Stimulated activated CD4-positive, alpha-beta T cell treated with anti-CD3 and anti-CD28 coated beads, Interleukin-15, amount 100 ng/mL, for 24 hours (primary cell): ENCODE data around the gene RPS14.
A peak's percentile ranks its signal among the peaks of the same experiment; 100 is the strongest.

Source experiments
- DNase-seq: peaks from one replicate; pipeline ENCODE4 v3.0.0-alpha.2; 2020

Gene RPS14

DNA sequence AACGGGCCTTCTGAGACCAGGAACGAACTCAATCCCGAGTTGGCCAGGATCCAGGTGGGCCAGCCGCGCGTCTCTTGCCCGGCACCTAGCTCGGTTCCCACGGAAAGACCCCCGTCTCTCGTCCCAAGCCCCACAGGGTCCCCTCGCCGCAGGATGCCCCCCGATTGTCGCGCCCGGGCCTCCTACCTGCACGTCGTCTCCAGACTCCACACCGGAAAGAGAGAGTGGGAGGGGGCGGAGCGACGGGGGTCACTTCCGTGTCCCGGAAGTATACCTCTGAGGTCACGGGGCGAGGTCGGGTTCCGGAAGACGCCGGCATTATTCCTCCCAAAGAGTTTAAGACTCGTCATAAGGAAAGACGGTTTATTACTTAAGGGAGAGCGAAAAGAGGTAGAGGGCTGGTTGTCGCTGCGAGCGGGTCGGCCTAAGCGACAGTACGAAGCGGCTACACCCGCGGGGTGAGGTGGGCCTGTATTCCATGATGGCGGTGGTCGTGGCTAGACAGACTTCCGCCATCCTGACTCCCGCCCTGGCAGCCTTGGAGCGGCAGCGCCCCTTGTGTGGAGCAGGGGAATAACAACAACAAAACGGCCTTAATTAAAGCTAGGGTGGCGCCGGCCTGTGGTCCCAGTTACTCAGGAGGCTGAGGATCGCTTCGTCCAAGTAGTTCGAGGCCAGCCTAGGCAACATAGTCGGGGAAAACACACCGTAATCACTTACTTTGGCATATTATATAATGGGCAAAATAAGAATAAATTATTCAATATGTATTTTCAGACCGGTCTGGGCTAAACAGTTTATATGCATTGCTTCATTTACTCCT is at the start of gene RPS14:
Gene RPS14 (minus strand): TSS at position 223 of the 823 bp plus-strand sequence. CDS start 2,006 bp downstream, outside the sequence.
- peak; percentile 97 for DNase-seq

DNA sequence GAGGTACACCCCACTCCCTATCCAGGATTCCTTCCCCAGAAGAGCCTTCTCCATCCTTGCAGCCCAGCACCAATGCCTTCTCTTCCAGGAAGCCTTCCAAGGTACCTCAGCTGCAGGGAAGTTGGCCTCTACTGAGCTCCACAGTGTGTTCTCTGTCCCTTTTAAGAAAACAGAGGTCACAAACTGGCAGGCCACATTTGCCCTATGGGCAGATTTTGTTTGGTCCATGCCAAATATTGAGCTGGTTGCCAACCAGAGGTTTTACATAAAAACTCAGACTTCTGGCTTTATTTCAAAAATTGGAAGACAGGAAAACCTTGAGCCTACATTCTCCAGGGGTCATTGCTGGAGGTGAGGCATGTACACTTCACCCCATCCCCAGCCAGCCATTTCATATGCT is 49.4 kb upstream of the RPS14 start:
- no peak for DNase-seq

DNA sequence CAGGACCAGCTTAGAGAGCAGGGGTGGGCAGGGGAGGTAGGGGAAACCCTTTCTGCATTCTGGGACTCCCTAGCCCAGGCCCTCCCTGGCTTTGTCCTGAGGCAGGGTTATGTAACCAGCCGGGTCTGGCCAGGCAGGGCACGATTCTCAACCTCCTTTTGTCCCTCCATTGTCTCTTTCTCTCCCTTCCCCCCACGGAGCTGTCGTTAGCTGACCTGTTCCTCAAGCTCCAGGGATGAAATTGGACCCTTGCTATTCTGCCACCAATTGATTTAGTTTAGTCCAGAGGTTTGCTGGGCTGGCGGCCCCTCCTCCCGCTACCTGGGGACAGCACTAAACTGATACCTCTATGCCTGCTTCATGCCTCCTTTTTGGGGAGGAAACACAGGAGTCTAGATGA is 49.0 kb upstream of the RPS14 start:
- DNase-seq: no peak

DNA sequence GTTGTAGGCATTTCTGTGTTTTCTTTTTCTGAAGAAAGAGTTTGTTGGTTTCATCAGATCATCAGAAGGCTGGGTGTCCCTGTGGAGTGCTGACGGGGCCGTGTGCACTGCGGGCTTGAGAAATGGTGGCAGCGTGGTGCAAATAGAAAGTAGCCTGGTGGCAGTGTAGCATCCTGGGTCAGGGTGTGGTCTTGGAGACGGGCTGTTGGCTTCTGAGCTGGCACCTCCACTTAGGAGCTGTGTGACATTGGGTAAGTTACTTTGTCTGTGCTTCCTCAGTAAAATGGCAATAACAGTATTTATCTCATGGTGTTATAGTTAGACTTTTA is 48.4 kb upstream of the RPS14 start:
- no peak for DNase-seq

DNA sequence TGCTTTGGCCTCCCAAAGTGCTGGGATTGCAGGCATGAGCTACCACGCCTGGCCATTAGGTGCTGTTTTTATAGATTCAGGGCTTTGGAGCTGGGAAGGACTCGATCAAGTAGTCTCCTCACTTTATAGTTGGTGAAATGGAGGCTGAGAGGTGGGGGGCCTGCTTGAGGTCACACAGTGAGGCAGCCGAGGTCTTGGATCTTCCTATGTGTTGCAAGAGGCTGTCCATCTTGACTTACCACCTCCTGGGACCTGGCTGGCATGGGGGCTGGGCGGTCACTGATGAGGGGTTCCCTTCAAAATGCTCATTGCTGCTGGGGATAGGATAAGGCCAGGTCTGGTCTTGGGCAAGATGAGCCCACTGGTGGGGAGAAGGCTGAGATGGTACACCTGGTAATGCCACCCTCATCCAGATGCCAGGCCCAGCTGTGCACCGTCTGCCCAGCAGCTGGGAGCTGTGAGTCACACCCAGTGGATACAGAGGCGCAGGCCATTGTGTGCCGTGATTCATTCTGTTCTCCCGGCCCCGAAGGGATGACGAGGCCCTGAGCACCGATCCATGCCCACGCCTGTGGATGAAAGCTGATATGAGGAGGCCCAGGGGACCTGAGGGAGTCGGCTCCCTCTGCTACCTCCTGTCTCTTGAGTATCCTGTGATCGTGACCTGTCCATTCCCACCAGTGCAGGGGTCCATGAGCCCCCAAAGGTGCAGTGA is 47.9 kb upstream of the RPS14 start:
- no peak for DNase-seq

DNA sequence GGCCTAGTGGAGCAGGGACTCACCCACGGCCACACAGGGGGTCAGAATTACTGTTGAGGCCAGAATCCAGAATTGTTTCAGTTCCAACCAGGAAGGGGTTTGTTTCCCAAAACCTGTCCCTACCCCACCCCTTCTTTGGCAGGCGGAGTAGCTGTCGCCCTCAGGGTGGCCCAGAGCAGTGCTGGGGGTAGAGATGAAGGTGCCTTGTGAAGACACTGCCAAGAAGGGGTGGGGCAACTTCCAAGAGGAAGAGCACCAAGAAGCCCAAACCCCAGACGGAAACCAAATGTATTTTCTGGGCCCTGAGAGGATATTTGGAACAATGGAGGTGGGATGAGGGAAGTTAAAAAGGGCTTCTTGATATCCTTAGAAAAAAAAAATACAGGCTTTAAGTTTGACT is 47.0 kb upstream of the RPS14 start:
- DNase-seq: no peak

DNA sequence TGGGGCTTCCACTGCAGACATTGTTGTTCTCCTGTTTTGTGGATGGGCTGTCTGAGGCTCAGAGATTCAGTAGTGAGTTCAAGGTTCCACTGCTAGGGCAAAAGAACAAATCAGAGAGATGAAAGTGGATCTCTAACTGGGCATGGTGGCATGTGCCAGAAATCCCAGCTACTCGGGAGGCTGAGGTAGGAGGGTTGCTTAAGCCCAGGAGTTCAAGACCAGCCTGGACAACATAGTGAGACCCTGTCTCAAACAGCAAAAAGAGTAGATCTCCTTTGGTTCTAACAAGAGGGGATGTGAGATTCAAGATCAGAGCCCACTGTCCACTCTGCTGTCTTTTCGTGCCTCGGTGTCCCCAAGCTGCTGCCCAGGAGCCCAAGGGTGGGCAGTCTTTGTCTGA is 46.6 kb upstream of the RPS14 start:
- no peak for DNase-seq

DNA sequence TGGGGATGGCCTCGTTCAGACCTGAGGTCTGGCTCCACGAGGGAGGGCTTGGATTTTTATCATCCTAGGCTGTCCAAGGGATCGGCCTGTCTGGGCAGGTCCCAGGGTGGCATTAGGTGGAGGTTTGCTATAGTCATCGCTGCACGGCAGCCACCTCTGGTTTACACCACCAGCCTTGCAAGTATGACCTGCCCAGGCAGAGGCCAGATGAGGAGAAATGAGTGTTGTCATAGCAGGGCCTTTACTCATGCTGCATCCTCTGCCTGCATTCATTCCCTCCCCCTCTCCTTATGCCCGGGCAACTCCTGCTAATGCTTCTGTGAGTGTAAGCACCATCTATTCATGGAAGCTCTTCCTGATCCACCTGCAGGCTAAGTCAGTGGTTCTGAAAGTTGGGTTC is 43.1 kb upstream of the RPS14 start:
- DNase-seq: no peak

DNA sequence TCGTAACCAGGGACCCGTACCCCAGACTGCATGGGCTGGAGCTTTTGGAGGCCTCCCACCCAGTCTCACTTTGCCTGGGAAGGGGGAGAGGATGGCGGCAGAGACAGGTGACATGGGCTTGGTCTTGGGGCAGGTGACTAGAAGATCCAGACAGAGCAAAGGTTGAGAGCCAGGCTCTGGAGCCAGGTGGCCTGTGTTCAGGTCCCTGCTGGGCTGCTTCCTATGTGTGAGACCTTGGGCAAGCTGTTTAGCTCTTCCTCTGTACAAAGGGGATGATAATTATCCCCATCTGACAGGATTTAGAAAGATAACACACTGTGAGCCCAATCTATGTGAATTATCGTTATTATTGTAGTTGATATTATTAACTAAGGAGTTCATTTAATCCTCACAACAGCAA is 42.3 kb upstream of the RPS14 start:
- DNase-seq: no peak

DNA sequence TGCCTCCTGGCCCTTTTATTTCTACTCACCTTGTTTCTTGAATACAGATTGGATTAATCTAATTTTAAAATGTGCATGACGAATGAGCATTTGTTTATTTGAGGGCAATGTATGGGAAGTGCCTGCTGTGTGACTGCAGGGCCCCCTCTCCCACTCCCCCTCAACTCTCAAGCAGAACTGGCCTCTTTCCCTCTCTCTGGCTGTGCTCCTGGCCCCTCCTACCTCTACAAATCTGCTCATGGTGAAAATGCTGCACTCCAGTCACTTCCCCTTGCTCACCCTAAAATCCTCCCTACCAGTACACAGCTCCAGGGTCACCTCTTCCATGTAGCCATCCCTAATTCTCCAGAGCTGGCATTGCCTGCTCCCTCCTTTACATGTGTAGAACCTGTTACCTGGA is 41.2 kb upstream of the RPS14 start:
- no peak for DNase-seq

DNA sequence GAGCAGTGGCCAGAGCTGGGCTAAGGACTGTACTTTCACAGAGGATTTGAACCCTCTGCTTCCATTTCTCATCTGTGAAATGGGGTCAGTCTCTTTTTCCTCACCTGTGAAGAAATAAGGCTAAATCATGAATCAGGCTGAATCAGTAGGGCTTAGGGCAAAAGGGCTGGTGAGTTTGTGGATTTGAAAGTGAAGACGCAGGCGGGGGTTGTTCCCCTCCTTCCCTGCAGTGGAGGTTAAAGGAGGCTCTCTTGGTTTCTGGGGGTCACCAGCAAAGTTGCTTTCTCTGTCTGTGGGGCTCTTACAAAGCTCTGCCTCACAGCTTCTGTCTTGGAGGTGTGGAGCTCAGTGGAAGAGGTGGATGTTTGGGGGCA is 40.7 kb upstream of the RPS14 start:
- DNase-seq: no peak

DNA sequence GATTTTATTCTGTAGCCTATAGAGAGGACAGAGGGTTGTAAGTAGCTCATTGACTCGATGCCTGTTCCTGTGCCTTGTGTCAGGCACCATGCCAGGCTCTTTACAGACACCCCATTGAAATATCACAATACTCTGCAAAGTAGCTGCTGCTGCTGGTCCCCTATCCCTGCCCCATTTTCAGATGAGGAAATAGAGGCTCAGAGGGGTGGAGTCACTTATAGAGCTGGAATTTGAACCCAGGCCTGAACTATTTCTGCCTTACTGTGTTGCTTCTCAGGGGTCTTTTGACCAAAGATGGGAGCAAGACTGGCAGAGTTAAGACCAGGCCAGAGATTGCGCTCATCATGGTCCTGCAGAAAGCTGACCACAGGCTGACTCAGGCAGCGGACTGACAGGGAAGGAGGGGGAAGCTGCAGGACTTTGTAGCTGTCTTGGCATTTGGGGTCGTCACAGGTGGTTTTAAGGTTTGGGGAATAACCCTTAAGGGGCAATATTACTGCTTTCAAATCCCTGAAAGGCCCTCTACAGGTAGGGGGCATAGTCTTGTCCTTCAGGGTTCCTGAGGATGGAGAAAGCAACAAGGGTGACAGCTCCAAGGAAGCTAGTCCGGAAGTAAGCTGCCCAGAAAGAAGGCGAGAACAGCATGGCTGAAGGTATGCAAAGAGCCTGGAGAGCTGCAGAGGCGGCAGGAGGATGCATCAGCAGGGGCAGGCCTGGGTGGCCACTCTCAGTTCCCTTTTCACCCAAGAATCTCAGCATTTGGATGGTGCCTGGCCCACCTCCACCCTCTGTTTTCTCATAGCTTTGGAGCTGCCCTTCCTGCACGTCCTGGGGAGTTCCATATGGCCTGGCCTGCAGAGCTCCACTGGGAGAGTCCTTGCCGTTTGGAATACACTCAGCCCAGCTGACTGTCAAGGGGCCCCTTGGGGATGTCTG is 40.1 kb upstream of the RPS14 start:
- DNase-seq: no peak

DNA sequence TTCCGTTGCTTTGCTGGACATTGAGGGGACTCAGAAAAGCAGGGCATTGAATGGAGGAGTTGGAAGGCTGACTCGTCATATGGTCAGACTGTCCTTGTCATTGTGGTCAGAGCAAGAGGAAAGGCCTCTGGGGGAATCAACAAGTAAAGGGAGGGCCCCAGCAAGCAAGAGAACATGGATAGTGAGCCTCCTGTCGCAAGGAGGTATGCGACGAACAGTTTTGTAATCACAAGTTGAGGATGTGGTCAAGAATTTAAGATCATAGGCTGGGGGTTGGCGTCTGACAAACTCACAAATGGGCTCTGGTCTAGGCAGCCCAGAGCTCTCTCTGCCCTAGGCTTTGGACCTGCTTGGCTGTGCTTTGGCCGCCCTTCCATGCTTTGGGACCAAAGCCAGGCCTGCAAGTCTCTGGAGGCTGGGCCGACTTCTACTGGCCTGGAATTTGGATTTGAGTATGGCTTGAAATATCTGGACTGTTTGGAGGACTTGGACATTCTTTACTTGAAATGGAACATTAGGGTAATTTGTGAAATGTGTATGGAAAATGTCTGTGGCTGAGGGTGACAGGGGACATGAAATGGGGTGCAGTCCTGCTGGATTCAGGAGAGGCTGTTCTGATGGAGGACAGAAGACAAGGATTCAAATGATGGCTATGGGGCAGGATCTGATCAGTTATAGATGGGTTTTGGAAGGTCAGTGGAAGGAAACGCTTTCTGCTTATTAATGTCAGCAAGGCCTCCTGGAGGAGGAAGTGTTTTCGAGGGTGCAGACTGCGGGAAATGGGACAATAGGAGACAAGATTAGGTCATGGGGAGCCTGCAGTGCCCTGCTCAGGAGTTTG is 39.2 kb upstream of the RPS14 start:
- no peak for DNase-seq

DNA sequence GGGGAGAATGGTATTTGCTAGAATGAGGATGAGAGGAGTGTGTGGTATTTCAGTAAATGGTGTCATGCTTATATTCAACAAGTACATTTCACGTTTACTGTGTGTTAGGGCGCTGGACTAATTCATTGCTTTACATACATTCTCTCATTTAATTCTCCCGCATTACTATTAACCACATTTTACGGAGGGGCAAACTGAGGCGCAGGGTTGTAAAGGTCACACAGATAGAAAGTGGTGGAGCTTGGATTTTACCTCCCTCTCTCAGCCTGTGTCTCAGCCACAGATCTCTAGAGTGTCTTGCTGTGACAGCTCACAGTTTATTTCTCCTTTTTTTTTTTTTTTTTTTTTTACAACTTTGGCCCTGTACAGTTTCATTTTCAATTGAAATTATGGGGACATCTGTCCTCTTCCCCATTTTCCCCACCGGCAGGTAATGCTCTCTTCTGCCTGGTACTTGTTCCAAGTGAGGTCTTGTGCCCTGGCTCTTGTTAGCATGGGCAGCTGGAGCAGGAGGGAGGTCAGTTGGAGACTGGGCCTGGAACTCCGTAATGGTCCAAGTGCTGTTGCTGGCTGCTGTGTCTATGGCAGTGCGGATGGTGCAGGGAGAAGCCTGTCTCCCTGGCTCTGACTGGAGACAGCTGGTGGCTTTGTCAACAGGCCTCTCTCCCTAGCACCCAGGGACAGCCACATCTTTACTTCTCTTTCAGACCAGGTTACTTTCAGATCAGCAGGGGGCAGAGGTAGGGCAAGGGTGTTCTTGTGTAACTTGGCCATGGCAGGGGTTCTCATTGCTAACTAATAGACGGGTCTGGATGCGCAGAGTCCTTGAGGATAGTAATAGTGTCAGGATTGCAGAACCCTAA is 37.9 kb upstream of the RPS14 start:
- no peak for DNase-seq

DNA sequence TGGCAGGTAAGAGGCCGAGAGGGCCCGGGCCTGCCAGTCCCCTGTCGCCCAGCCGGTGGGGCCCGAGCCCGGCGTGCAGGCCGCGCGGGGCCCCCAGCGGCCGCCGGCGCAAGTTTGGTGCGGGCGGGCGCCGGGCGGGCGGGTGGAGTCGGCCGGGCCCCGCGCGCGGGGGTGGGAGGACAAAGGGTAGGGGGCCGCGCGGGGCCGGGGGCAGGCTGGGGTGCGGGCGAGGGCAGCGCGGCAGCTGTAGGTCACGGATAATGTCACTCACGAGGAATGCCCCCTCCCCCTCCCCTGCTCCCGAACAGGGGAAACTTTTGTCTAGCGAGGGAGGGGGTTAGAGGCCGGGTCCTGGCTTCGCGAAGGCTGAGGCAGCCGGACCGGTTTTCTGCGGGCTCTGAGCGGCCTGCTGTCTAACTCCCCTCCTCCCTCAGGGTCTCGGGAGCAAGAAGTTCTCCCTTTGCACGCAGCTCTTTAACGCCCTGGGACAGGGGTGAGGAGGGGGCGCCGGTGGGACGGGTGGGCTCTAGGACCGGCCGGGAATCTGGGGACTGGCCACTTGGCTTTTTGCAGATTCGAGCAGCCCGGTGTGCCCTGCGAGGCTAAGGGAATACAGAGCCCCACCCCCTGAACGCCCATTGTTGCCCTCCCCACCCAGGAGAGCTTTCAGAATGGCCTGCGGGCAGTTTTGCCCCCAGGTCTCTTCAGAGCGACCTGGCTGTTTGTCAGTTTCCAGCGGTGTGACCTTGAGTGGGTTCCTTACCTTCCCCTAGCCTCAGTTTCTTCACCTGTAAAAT is 37.1 kb upstream of the RPS14 start:
- peak; percentile 49 for DNase-seq

DNA sequence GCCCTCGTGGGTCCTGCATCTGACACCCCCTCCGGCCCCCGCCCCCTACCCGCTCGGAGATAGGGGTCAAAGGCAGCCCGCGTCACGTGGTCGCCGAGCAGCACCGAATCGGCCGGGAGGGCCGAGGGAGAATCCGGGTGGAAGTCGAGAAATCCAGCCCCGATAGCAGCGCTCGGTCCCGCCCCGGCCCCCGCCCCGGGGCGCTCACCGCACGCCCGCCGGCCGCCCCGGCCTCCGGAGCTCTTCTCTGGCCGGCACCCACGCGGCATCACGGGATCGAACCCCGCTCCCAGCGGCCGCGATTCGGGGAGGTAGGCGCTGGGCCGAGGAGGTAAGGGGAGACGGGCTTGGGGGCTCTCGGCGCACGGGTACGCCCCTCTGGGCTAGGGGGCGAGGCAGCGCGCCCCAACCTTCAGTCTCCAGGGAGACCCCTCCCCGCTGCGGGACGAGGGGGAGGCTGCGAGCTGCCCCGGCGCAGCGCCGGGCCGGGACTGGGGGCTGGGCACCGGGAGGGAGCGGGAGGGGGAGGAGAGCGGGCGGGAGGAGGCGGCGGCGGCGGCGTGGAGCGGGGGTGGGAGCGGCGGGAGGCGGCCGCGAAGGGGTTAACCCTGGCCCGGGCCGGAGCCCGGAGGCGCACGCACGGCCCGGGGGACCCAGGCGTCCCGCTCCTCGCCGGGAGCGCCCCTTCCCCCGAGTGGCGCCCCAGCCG is 36.3 kb upstream of the RPS14 start:
- peak; percentile 53 for DNase-seq

DNA sequence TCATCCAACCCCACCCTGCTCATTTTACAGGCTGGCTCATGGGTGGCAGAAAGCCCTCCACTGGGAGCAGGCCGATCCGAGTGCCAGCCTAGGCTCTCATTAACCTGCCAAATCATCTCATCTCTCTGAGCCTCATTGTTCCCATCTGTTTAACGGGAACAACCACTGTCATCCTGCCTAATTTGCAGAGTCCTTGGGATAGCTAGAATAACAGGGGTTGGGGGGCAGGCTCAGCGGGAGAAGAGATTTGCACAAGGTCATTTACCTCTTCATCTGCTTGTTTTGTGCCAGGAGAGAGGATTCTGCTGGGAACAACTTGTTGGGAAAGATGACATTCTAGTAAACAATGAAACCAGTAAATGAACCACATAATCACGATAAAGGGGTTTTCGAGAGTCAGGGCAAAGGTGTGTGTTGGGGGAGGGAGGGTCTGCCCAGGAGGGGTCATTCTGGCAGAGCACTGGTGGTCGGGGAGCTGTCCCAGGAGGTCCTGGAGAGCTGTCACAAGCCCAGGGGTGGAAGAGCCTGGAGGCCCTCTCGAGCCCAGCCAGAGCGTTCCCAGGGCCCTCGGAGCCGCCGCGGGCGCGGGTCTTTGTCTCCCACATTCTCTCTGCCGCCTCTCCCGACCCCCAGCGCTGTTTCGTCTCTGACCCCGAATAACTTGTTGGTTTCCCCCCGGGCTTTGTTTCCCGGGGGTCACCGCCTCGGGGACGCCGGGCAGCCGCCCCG is 35.6 kb upstream of the RPS14 start:
- no peak for DNase-seq

DNA sequence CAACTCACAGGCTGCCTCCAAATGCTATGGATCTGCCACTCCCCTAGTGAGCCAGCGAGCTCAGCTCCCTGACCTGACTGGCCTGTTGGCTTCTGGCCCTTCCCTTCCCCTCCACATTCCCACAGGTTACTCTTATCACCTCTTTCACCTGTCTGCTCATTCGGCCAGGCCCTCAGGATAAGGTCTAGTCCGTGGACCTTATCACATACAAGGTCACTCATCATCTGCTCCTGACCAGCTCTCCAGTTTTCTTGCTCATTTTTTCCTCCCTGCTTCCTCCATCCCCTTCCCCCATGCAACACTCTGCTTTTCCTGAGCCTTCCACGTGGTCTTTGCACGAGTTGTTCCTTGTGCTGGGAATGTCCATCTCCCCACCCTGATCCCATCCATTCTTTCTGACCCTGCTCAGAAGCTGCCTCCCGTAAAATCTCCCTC is 32.5 kb upstream of the RPS14 start:
- no peak for DNase-seq

DNA sequence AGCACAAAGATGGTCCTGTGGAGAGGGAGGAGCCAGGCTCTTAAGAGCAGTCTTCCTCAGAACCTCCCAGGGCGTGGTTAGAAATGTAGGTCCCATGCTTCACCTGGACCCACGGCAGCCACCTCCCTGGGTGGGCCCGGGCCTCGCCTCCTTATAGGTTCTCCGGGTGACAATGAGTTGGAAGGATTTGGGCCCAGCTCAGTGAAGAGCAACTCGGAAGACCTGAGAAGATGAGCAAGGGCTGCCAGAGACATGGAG is 32.1 kb upstream of the RPS14 start:
- no peak for DNase-seq

DNA sequence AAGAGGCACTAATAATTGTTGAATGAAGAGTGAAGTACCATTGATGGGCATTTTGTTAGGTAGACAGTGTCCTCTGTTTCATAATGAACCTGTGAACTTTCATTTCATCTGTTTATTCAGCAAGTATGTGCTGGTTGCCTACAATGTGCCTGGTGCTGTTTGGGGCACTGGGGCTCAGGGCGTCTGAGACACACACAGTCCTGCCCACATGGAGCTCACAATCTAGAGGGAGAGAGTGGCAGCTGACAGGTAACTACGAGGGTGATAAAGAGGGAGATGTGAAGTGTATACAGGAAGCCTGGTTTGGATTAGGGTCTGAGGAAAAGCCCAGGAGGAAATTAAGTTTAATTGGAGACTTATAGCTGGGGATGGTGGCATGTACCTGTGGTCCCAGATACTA is 29.9 kb upstream of the RPS14 start:
- no peak for DNase-seq
